Measurements from ENCODE around the gene PRKAR2B.

PRKAR2B gene

GRCh38 chr7:107148721-107149120, 104.2 kb downstream of the PRKAR2B start:
- Histone ChIP-seq H3K4me1 (ENCODE audit: low read length) (peaks cover 20% of the 10 kb centered on the region), H3K9ac (ENCODE audit: low read length) (no peak overlapping the region), H3K27me3 (ENCODE audit: low read depth, low read length) (no peaks in the 10 kb centered on the region), H2AFZ (ENCODE audit: low read depth, low read length) (no peak overlapping the region), H3K79me2 (ENCODE audit: low read length) (no peaks in the 10 kb centered on the region), H3K36me3 (replicated peaks; ENCODE audit: low read depth, low read length) (no peaks in the 10 kb centered on the region), H3K4me2 (ENCODE audit: low read length) (no peak overlapping the region), H3K27ac (ENCODE audit: low read length) (no peak overlapping the region), H3K9me3 (ENCODE audit: insufficient read depth, low read length) (no peaks in the 10 kb centered on the region), H4K20me1 (ENCODE audit: insufficient read depth, low read length) (no peaks in the 10 kb centered on the region), H3K4me3 (ENCODE audit: low read length) (no peak overlapping the region)
- TF ChIP-seq CTCF (IDR thresholded peaks at IDR 0.05; ENCODE audit: low read depth, low read length) = no peak
- TF ChIP-seq EZH2phosphoT487 (IDR thresholded peaks at IDR 0.05; ENCODE audit: low read depth) = no peak

GRCh38 chr7:107149863-107150262, 105.4 kb downstream of the PRKAR2B start:
- H2AFZ ChIP-seq (ENCODE audit: low read depth, low read length) = no peak overlapping the region
- no peak overlapping the region for H3K4me2 ChIP-seq (ENCODE audit: low read length)
- H3K79me2 ChIP-seq (ENCODE audit: low read length) = no peaks in the 10 kb centered on the region
- no peak overlapping the region for H3K9ac ChIP-seq (ENCODE audit: low read length)
- H3K4me1 ChIP-seq (ENCODE audit: low read length) = peaks cover 20% of the 10 kb centered on the region
- no peak for TF ChIP-seq CTCF (IDR thresholded peaks at IDR 0.05; ENCODE audit: low read depth, low read length)
- TF ChIP-seq EZH2phosphoT487 (IDR thresholded peaks at IDR 0.05; ENCODE audit: low read depth) = no peak
- no peak overlapping the region for H3K4me3 ChIP-seq (ENCODE audit: low read length)
- peaks cover 1% of the 10 kb centered on the region for H3K36me3 ChIP-seq (replicated peaks; ENCODE audit: low read depth, low read length)
- H3K27ac ChIP-seq (ENCODE audit: low read length) = no peak overlapping the region
- H3K27me3 ChIP-seq (ENCODE audit: low read depth, low read length) = no peaks in the 10 kb centered on the region
- H4K20me1 ChIP-seq (ENCODE audit: insufficient read depth, low read length) = no peaks in the 10 kb centered on the region
- no peaks in the 10 kb centered on the region for H3K9me3 ChIP-seq (ENCODE audit: insufficient read depth, low read length)

GRCh38 chr7:107150375-107151073, 106.0 kb downstream of the PRKAR2B start:
- Histone ChIP-seq H3K27me3 (ENCODE audit: low read depth, low read length) (no peaks in the 10 kb centered on the region), H3K27ac (ENCODE audit: low read length) (no peak overlapping the region), H3K9ac (ENCODE audit: low read length) (no peak overlapping the region), H3K9me3 (ENCODE audit: insufficient read depth, low read length) (no peaks in the 10 kb centered on the region), H3K79me2 (ENCODE audit: low read length) (no peaks in the 10 kb centered on the region), H3K4me2 (ENCODE audit: low read length) (no peak overlapping the region), H3K4me3 (ENCODE audit: low read length) (no peak overlapping the region), H2AFZ (ENCODE audit: low read depth, low read length) (no peak overlapping the region), H3K36me3 (replicated peaks; ENCODE audit: low read depth, low read length) (peaks cover 2% of the 10 kb centered on the region), H3K4me1 (ENCODE audit: low read length) (peaks cover 20% of the 10 kb centered on the region), H4K20me1 (ENCODE audit: insufficient read depth, low read length) (no peaks in the 10 kb centered on the region)
- TF ChIP-seq CTCF (IDR thresholded peaks at IDR 0.05; ENCODE audit: low read depth, low read length) = peak; percentile 76
- TF ChIP-seq EZH2phosphoT487 (IDR thresholded peaks at IDR 0.05; ENCODE audit: low read depth) = no peak

DNA sequence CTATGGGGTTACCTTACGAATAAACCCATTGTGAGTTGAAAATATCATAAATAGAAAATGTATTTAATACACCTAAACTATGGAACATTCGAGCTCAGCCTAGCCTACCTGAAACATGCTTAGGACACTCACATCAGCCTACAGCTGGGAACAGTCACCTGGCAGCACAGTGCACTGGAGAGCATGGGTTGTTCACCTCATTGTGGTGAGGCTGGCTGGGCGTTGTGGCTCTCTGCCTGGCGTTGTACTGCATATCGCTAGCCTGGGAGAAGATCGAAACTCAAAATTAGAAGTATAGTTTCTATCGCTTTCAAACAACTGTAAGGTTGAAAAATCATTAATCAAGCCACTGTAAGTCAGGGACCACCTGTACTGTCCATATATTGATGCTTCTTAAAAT, 107.0 kb downstream of the PRKAR2B start:
- H3K36me3 ChIP-seq (replicated peaks; ENCODE audit: low read depth, low read length) = peaks cover 2% of the 10 kb centered on the region
- no peaks in the 10 kb centered on the region for H3K9me3 ChIP-seq (ENCODE audit: insufficient read depth, low read length)
- H2AFZ ChIP-seq (ENCODE audit: low read depth, low read length) = no peak overlapping the region
- H4K20me1 ChIP-seq (ENCODE audit: insufficient read depth, low read length) = no peaks in the 10 kb centered on the region
- H3K9ac ChIP-seq (ENCODE audit: low read length) = no peak overlapping the region
- no peaks in the 10 kb centered on the region for H3K27me3 ChIP-seq (ENCODE audit: low read depth, low read length)
- TF ChIP-seq CTCF (IDR thresholded peaks at IDR 0.05; ENCODE audit: low read depth, low read length) (no peak), EZH2phosphoT487 (IDR thresholded peaks at IDR 0.05; ENCODE audit: low read depth) (no peak)
- H3K4me3 ChIP-seq (ENCODE audit: low read length) = no peak overlapping the region
- H3K4me1 ChIP-seq (ENCODE audit: low read length) = peaks cover 20% of the 10 kb centered on the region
- H3K27ac ChIP-seq (ENCODE audit: low read length) = no peak overlapping the region
- no peak overlapping the region for H3K4me2 ChIP-seq (ENCODE audit: low read length)
- H3K79me2 ChIP-seq (ENCODE audit: low read length) = no peaks in the 10 kb centered on the region

Measured in OCI-LY3 (cell line).